ENCODE data around the gene UPK3B. TPM values are rescaled to one million over a fixed set of nuclear protein-coding genes. Genes with fewer than 3 reads are reported as not detected.
"Not testable (repeated sequence)": the region's sequence is repeated elsewhere in the genome, so short reads cannot be mapped to it uniquely, and the experiment has no call there.

The UPK3B gene
- total and polyA plus RNA-seq, 7 donors: 0.12 to 0.91 (median 0.35) TPM; not detected in 1

DNA sequence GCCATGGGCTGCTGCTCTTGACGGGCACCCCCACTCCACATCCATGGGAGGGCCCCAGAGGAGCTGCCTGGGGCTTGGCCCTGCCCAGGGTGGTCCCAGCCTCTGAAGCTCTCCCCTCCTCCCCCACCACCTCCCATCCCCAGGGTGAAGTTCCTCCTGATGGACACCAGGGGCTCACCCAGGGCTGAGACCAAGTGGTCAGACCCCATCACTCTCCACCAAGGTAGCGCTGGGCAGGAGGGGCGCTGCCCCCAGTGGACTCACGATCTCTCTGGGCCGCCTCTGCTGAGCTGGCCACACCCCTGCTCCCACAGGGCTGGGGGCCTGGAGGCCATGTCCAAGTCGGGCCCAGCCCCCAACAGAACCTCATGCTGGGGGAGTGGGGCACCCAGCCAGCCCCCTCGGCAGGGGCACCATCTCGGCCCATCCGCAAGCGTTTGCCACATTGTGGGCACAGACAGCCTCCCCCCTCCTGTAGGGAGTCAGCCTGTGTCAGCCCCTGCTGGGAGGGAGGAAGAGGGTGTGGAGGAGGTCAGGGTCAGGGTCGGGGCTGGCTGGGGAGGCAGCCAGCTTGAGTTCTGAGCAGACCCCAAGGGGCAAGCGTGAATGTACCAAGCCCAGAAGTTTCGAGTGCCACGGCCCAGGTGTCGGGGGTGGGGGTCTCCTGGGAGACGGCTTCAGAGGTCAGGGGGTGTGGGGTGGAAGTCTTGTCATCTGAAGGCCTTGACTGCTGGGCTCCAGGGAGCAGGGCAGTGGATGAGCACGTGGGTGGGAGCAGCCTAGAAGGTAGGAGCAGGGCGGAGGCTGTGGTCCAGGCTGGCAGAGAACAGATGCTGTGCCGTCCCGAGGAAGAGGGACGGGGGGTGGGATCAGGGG, 2.8 kb downstream of the UPK3B start:
- peak; percentile 14 to 34 (median 23) for ATAC-seq
- intact Hi-C loops (cut with DNase I): no loop called here
- TF ChIP-seq, protein P1, sequence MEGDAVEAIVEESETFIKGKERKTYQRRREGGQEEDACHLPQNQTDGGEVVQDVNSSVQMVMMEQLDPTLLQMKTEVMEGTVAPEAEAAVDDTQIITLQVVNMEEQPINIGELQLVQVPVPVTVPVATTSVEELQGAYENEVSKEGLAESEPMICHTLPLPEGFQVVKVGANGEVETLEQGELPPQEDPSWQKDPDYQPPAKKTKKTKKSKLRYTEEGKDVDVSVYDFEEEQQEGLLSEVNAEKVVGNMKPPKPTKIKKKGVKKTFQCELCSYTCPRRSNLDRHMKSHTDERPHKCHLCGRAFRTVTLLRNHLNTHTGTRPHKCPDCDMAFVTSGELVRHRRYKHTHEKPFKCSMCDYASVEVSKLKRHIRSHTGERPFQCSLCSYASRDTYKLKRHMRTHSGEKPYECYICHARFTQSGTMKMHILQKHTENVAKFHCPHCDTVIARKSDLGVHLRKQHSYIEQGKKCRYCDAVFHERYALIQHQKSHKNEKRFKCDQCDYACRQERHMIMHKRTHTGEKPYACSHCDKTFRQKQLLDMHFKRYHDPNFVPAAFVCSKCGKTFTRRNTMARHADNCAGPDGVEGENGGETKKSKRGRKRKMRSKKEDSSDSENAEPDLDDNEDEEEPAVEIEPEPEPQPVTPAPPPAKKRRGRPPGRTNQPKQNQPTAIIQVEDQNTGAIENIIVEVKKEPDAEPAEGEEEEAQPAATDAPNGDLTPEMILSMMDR (IDR thresholded peaks at IDR 0.05): peak; percentile 8

DNA sequence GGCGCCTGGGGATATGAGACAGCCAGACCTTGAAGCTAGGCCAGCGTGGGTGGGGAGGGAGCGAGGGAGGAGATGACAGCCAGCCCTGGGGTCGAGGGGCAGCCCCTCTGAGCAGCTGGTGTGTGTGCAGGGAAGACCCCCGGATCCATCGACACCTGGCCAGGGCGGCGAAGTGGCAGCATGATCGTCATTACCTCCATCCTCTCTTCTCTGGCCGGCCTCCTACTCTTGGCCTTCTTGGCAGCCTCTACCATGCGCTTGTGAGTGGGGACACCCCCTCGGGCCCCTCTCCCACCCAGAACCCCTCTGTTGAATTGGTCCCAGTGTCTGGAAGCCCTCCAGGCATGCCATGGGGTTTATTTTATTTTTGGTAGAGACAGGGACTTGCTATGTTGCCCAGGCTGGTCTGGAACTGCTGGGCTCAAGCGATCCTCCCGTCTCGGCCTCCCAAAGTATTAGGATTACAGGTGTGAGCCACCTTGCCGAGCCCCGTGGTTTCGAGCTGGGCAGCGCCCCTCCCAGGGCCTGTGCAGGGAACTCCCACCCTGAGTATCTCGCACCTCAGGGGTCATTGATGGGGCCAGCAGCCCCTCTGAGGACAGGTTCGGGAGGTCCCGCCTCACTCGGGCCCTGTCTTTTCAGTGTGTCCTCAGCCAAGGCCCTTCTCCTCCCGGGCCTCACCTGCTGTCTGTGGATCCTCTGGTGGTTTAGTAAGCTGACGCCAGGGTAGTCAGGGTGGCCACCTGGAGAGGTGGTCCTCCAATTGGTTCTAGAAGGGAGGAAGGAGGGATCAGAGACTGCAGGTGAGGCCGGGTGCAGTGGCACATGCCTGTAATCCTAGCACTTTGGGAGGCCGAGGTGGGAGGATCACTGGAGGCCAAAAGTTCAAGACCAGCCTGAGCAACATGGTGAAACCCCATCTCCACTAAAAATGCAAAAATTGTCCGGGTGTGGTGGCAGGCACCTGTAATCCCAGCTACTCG, 3.8 kb downstream of the UPK3B start:
- WGBS, 3 donors: 78 to 84% (median 83%) methylated on average over 28 to 29 of the region's 29 CpGs
- TF ChIP-seq, protein P1 (IDR thresholded peaks at IDR 0.05): no peak
- Histone ChIP-seq H3K4me1 (no peaks in the 10 kb centered on the region), H3K27ac (no peak overlapping the region), H3K36me3 (ENCODE audit: insufficient read depth in 1 of 2, low read depth in 1 of 2) (no peaks in the 10 kb centered on the region), H3K27me3 (ENCODE audit: insufficient read depth in 3 of 3, low read length in 2 of 3) (no peaks in the 10 kb centered on the region), H3K4me3 (no peak overlapping the region), H3K9me3 (no peaks in the 10 kb centered on the region)
- no peak for ATAC-seq
- peak; percentile 9 to 42 for DNase-seq
- intact Hi-C loops (cut with DNase I): no loop called here

More for the DNA sequence above, 2.8 kb downstream of the UPK3B start:
- no peaks in the 10 kb centered on the region for H3K27me3 ChIP-seq (ENCODE audit: insufficient read depth in 3 of 3, low read length in 2 of 3)
- peak; percentile 15 to 58 for DNase-seq
- no peak overlapping the region for H3K27ac ChIP-seq
- 51 to 54% (median 52%) methylated on average over 20 to 21 of the region's 21 CpGs for WGBS, 3 donors
- no peaks in the 10 kb centered on the region for H3K9me3 ChIP-seq
- H3K4me3 ChIP-seq: no peak overlapping the region
- H3K36me3 ChIP-seq (ENCODE audit: insufficient read depth in 1 of 2, low read depth in 1 of 2): no peaks in the 10 kb centered on the region
- H3K4me1 ChIP-seq: no peaks in the 10 kb centered on the region

DNA sequence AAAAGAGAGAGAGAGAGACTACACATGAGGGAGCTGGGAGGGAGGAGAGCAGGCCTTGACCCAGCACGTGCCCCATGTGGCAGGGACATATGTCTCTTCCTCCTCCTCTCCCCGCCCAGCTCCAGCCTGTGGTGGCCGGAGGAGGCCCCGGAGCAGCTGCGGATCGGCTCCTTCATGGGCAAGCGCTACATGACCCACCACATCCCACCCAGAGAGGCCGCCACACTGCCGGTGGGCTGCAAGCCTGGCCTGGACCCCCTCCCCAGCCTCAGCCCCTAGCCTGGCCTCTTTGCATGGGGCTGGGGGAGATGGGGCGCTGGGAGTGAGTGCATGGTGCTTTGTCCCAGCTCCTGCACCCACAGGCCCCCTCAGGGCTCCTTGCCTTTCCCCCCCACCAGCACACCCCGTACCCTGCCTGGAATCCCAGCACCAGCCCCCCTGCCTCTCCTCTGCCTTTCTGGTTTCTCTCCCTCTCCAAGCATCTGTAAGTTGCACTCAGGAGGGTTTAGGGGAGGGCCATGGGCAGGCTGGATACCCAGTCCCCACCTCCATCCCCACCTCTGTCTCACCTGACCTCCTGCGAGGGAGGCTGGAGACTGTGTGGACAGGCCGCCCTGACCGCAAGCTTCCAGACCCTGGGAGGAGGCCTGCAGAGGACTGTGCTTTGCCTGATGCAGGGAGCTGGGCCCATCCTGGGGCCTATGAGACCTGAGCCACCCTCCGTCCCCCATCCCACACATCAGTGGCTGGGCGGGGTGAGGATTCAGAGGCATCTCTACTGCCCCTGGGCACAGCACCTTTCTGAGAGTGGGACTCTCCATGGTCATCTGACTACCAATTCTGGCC, 4.8 kb downstream of the UPK3B start:
- Histone ChIP-seq H3K4me1 (no peaks in the 10 kb centered on the region), H3K27me3 (ENCODE audit: insufficient read depth in 3 of 3, low read length in 2 of 3) (no peaks in the 10 kb centered on the region), H3K27ac (no peak overlapping the region), H3K36me3 (ENCODE audit: insufficient read depth in 1 of 2, low read depth in 1 of 2) (no peaks in the 10 kb centered on the region), H3K4me3 (no peak overlapping the region), H3K9me3 (no peaks in the 10 kb centered on the region)
- TF ChIP-seq, protein P1 (IDR thresholded peaks at IDR 0.05): no peak
- peak; percentile 12 to 44 for DNase-seq
- no peak for ATAC-seq
- WGBS, 3 donors: 74 to 87% (median 79%) methylated on average over 11 to 16 of the region's 16 CpGs
- intact Hi-C loops (cut with DNase I): no loop called here

DNA sequence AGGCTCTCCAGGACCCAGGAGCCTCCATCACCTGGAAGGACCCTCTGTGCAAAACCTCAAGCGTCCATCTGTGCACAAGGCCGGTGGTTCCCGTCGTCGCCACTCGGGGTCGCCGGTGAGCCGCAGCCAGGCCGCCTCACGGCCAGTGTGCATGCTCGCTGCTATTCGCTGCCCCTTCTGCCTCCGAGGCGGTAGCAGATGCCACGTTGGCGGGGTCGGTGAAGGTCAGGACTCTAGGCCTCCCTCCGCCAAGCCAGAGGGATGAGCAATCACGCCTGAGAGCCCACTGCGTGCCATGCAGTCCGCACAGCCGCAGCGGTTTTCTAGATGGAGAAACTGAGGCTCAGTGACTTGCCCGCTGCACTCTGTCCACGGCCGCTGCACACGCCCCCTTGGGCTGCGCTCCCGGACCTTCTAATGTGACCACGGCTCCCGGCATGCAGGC, 5.7 kb downstream of the UPK3B start:
- 6 to 8% (median 8%) methylated on average over 28 to 32 of the region's 32 CpGs for WGBS, 3 donors
- H3K36me3 ChIP-seq (ENCODE audit: insufficient read depth in 1 of 2, low read depth in 1 of 2): no peaks in the 10 kb centered on the region
- ATAC-seq (peak in 1 of 4 donors; percentile 73), DNase-seq (no peak)
- peak overlapping the region; percentile 34 for H3K4me3 ChIP-seq
- no peaks in the 10 kb centered on the region for H3K4me1 ChIP-seq
- intact Hi-C loops (cut with DNase I): no loop called here
- H3K27ac ChIP-seq: no peak overlapping the region
- no peaks in the 10 kb centered on the region for H3K27me3 ChIP-seq (ENCODE audit: insufficient read depth in 3 of 3, low read length in 2 of 3)
- TF ChIP-seq, protein P1 (IDR thresholded peaks at IDR 0.05): peak; percentile 67
- no peaks in the 10 kb centered on the region for H3K9me3 ChIP-seq

DNA sequence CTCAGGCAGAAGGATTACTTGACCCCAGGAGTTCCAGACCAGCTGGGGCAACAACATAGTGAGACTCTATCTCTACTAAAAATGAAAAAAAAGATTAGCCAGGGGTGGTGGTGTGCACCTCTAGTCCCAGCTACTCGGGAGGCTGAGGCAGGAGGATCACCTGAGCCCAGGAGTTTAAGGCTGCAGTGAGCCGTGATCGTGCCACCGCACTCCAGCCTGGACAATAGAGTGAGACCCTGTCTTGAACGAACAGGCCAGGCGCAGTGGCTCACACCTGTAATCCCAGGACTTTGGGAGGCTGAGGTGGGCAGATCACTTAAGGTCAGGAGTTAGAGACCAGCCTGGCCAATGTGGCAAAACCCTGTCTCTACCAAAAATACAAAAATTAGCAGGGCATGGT, 6.6 kb downstream of the UPK3B start:
- intact Hi-C loops (cut with DNase I); DNase-seq; H3K4me1 ChIP-seq; H3K27me3 ChIP-seq (ENCODE audit: insufficient read depth in 3 of 3, low read length in 2 of 3); H3K4me3 ChIP-seq; H3K27ac ChIP-seq; ATAC-seq; H3K9me3 ChIP-seq; H3K36me3 ChIP-seq (ENCODE audit: insufficient read depth in 1 of 2, low read depth in 1 of 2): not testable (repeated sequence)
- 94 to 100% (median 95%) methylated on average over 4 to 6 of the region's 6 CpGs for WGBS, 3 donors

DNA sequence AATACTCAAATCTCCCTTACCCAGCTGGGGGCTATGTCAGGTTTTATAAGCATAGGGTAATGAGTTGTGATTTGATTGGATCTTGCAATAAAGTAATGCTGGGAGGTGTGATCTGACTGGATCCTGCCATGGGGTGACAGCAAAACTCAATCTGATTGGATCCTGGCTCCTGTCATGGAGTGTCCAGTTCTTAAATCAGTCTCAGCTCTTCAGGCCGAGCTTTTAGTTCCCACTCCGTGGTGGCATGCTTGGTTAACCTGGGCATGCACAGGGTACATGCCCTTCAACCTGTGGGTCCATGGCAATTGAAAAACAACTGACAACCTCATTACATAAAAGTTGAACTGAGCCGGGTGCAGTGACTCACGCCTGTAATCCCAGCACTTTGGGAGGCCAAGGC, 15.8 kb downstream of the UPK3B start:
- H3K9me3 ChIP-seq; intact Hi-C loops (cut with DNase I); H3K27me3 ChIP-seq (ENCODE audit: insufficient read depth in 3 of 3, low read length in 2 of 3); H3K4me1 ChIP-seq; H3K36me3 ChIP-seq (ENCODE audit: insufficient read depth in 1 of 2, low read depth in 1 of 2); DNase-seq; H3K4me3 ChIP-seq; H3K27ac ChIP-seq; ATAC-seq: not testable (repeated sequence)
- WGBS, 3 donors: 82 to 93% (median 85%) methylated on average over 2 of the region's 4 CpGs

All from psoas muscle (tissue), 8 donors.